ENCODE results near the gene FAM149B1.
A peak's percentile ranks its signal among the peaks of the same experiment; 100 is the strongest.

Gene FAM149B1

GRCh38 chr10:73167783-73168464 is at the start of gene FAM149B1, which contains the start of gene ECD:
Gene FAM149B1 (plus strand): TSS chr10:73168119. CDS start chr10:73168340, 221 bp downstream.
Gene ECD (minus strand): TSS chr10:73168008. CDS start chr10:73163937, 4,071 bp downstream.
- peak; percentile 87 for DNase-seq (ENCODE audit: low read depth)
- TF ChIP-seq CTCF (IDR thresholded peaks at IDR 0.05; ENCODE audit: low read depth, low read length, missing control alignments), result no peak
- H3K4me3 ChIP-seq (ENCODE audit: low read depth, low read length), result peak within 1 kb of the TSS; percentile 74
- in situ Hi-C loops (cut with HindIII; ENCODE audit: low sequenced_read_pairs), result no loop called here

DNA sequence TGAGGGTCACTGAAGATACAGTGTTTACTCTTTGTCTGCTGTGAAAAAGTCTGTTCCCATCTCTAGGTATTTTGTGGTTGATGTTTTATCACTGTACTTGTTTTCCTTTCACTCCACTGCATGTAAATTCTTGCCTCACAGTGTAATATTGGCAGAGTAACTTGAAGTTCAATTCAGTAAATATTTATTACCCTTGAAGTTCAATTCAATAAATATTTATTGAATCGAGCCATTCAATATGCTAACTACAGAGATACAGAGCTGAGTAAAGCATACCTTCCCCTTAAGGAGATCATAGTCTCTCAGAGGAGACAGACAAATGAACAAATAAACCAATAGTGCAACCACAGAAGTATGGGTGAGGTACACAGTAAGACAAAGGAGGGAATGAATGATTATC is 48.5 kb upstream of the FAM149B1 start:
- DNase-seq (ENCODE audit: low read depth), result no peak
- in situ Hi-C loops (cut with HindIII; ENCODE audit: low sequenced_read_pairs), result no loop called here
- TF ChIP-seq CTCF (IDR thresholded peaks at IDR 0.05; ENCODE audit: low read depth, low read length, missing control alignments), result no peak
- no peak overlapping the region for H3K4me3 ChIP-seq (ENCODE audit: low read depth, low read length)

DNA sequence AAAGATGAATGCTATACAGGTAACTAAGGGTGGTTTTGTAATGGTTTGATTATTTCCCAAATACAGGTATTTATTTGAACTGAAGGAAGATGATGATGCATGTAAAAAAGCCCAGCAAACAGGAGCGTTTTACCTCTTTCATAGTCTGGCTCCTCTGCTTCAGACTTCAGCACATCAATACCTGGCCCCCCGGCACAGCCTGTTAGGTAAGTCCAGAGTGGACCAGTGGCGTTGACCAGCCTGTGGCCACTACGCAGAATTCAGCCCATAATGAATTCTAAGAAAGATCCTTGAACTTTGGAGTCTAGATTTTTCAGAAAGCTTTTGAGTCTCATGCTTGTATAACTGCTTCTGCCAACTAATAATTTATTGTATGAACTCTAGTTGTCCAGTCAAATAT is 48.0 kb upstream of the FAM149B1 start:
- TF ChIP-seq CTCF (IDR thresholded peaks at IDR 0.05; ENCODE audit: low read depth, low read length, missing control alignments), result no peak
- in situ Hi-C loops (cut with HindIII; ENCODE audit: low sequenced_read_pairs), result no loop called here
- no peak overlapping the region for H3K4me3 ChIP-seq (ENCODE audit: low read depth, low read length)
- DNase-seq (ENCODE audit: low read depth), result no peak

GRCh38 chr10:73126343-73126742 is 41.6 kb upstream of the FAM149B1 start:
- DNase-seq (ENCODE audit: low read depth), result no peak
- in situ Hi-C loops (cut with HindIII; ENCODE audit: low sequenced_read_pairs), result no loop called here
- no peak for TF ChIP-seq CTCF (IDR thresholded peaks at IDR 0.05; ENCODE audit: low read depth, low read length, missing control alignments)
- no peak overlapping the region for H3K4me3 ChIP-seq (ENCODE audit: low read depth, low read length)

GRCh38 chr10:73131301-73131700 is 36.6 kb upstream of the FAM149B1 start:
- no peak overlapping the region for H3K4me3 ChIP-seq (ENCODE audit: low read depth, low read length)
- DNase-seq (ENCODE audit: low read depth), result no peak
- in situ Hi-C loops (cut with HindIII; ENCODE audit: low sequenced_read_pairs), result no loop called here
- TF ChIP-seq CTCF (IDR thresholded peaks at IDR 0.05; ENCODE audit: low read depth, low read length, missing control alignments), result no peak

DNA sequence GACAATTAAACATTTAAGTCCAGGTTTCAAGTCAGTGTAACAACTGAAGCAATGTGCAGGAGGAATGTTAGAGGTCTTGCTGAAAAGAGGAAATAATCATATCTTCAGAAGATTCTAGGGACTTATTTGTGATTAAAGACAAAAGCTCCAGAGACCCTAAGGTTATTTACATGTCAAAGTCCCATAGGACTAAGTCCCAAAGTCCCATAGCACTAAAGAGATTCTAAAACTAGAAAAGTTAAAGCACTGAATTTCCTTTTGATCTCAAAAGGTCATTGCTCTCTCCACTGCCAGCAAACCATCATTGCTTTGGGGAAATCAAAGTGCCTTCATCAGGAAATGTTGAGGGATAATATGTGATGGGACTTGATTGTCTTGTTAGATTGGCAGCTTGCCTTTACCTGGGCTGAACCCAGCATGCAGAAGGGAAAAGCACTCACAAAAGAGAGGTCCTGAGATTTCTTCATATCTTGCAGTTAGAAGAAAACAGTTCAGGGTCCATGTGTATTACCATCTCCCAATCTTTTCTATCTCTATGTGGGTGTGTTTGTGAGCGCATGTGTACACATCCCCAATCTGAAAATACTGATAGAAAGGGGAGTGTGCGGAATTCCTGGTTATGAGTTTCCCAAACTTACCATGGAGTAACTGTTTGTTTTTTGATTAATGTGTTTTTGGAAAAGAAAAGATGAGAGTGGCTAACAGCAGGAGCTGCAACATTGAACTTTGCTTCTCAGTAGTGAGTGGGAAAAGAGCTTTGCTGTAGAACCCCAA is 35.8 kb upstream of the FAM149B1 start:
- in situ Hi-C loops (cut with HindIII; ENCODE audit: low sequenced_read_pairs), result no loop called here
- H3K4me3 ChIP-seq (ENCODE audit: low read depth, low read length), result no peak overlapping the region
- TF ChIP-seq CTCF (IDR thresholded peaks at IDR 0.05; ENCODE audit: low read depth, low read length, missing control alignments), result no peak
- DNase-seq (ENCODE audit: low read depth), result no peak
